Measurements from ENCODE around the gene DPYSL5. TPM values are rescaled to one million over a fixed set of nuclear protein-coding genes. Genes with fewer than 3 reads are reported as not detected.

The DPYSL5 gene
- total and polyA plus RNA-seq, 10 of the 15 experiments (the other 5 are each of a cell fraction or from before 2014, with no cell fraction given) = not detected

DNA sequence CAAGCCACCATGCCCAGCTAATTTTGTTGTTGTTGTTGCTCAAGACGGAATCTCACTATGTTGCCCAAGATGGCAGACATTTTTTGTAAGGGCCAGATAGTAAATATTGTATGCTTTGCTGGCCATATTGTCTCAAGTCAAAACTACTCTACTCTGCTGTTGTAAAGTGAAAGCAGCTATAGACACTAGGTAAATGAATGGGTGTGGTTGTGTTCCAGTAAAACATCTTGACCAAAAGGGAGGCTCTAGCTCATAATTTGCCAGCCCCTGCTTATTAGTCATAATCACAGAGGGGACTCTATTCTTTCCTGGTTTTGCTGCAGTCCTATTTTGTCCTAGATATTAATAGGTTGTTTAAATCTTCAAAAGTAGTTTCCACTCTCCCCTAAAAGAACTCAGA, 147.1 kb downstream of the DPYSL5 start:
- Histone ChIP-seq H3K4me2 (ENCODE audit: control insufficient read depth, insufficient read depth) (no peak overlapping the region), H3K36me3 (ENCODE audit: control insufficient read depth in 2 of 2, insufficient read depth in 2 of 2, low read length in 1 of 2) (no peaks in the 10 kb centered on the region), H4K20me1 (ENCODE audit: control insufficient read depth, insufficient read depth) (no peaks in the 10 kb centered on the region), H2AFZ (ENCODE audit: control insufficient read depth, low read depth, low read length) (no peak overlapping the region), H3K27me3 (replicated peaks in 1 of 2; ENCODE audit: control insufficient read depth in 2 of 2, insufficient read depth in 2 of 2, low read length in 1 of 2) (no peaks in the 10 kb centered on the region; a peak in 2 of 4 replicates), H3K4me1 (ENCODE audit: control insufficient read depth, insufficient read depth, low read length) (no peaks in the 10 kb centered on the region), H3K4me3 (no peak overlapping the region), H3K9me3 (replicated peaks; ENCODE audit: control insufficient read depth, insufficient read depth, low read length) (no peaks in the 10 kb centered on the region), H3K79me2 (ENCODE audit: control insufficient read depth, insufficient read depth, low read length) (no peaks in the 10 kb centered on the region), H3K27ac (ENCODE audit: control insufficient read depth, insufficient read depth) (no peak overlapping the region), H3K9ac (ENCODE audit: control insufficient read depth, insufficient read depth, low read length) (no peak overlapping the region)
- RAD21 ChIA-PET (ENCODE audit: unreplicated experiment) = interaction anchor here (1.0 kb wide), 1 partner anchor 18 kb away, joined by 3 read pairs; no protein-coding TSS in a partner anchor
- no peak for ATAC-seq
- intact Hi-C loops (cut with micrococcal nuclease; ENCODE audit: unreplicated experiment) = no loop called here
- no peak for FAIRE-seq
- SMC1A ChIA-PET (ENCODE audit: uncharacterized antibody, unreplicated experiment) = interaction anchor here (1.0 to 1.6 kb wide), 3 partner anchors 20 to 33 kb away, joined by 3 to 4 read pairs (median 3); no protein-coding TSS in a partner anchor
- in situ Hi-C loops (cut with MboI) = no loop called here
- TF ChIP-seq, protein P1, sequence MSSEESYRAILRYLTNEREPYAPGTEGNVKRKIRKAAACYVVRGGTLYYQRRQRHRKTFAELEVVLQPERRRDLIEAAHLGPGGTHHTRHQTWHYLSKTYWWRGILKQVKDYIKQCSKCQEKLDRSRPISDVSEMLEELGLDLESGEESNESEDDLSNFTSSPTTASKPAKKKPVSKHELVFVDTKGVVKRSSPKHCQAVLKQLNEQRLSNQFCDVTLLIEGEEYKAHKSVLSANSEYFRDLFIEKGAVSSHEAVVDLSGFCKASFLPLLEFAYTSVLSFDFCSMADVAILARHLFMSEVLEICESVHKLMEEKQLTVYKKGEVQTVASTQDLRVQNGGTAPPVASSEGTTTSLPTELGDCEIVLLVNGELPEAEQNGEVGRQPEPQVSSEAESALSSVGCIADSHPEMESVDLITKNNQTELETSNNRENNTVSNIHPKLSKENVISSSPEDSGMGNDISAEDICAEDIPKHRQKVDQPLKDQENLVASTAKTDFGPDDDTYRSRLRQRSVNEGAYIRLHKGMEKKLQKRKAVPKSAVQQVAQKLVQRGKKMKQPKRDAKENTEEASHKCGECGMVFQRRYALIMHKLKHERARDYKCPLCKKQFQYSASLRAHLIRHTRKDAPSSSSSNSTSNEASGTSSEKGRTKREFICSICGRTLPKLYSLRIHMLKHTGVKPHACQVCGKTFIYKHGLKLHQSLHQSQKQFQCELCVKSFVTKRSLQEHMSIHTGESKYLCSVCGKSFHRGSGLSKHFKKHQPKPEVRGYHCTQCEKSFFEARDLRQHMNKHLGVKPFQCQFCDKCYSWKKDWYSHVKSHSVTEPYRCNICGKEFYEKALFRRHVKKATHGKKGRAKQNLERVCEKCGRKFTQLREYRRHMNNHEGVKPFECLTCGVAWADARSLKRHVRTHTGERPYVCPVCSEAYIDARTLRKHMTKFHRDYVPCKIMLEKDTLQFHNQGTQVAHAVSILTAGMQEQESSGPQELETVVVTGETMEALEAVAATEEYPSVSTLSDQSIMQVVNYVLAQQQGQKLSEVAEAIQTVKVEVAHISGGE (CRISPR knock-in tag; IDR thresholded peaks at IDR 0.05) = no peak
- TF ChIP-seq MYB (IDR thresholded peaks at IDR 0.05; ENCODE audit: borderline replicate concordance, low read depth, low read length) = no peak
- no peak for DNase-seq (ENCODE audit: low read depth, low spot score)
- CTCF ChIA-PET = interaction anchor here (1.5 kb wide), 1 partner anchor 22 kb away, joined by 4 read pairs; no protein-coding TSS in a partner anchor
- BruUV-seq (replicated peaks) = no TSS peak
- POLR2A ChIA-PET = interaction anchor here (0.7 kb wide), 1 partner anchor 112 kb away, joined by 3 read pairs; no protein-coding TSS in a partner anchor
- WGBS (ENCODE audit: insufficient coverage, insufficient replicate concordance, low lambda C conversion rate, missing lambda C conversion rate) = 0% methylated on average over 1 of the region's 1 CpG

DNA sequence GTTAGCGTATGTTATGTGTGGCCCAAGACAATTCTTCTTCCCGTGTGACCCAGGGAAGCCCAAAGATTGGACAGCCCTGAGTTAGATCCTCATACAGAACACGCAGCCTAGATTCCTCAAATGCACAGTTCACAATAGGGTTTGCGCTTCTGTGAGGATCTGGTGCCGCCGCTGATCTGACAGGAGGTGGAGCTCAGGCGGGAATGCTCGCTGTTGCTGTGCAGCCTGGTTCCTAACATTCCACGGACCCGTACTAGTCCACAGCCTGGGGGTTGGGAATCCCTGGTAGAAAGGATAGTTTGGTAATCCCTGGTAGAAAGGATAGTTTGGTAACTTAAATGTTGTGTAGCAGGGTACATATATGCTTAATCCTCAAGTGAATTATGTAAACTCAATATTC, 149.5 kb downstream of the DPYSL5 start:
- in situ Hi-C loops (cut with MboI) = no loop called here
- intact Hi-C loops (cut with micrococcal nuclease; ENCODE audit: unreplicated experiment) = no loop called here
- Histone ChIP-seq H4K20me1 (ENCODE audit: control insufficient read depth, insufficient read depth) (no peaks in the 10 kb centered on the region), H3K27ac (ENCODE audit: control insufficient read depth, insufficient read depth) (no peak overlapping the region), H2AFZ (ENCODE audit: control insufficient read depth, low read depth, low read length) (no peak overlapping the region), H3K9me3 (replicated peaks; ENCODE audit: control insufficient read depth, insufficient read depth, low read length) (no peaks in the 10 kb centered on the region), H3K9ac (ENCODE audit: control insufficient read depth, insufficient read depth, low read length) (no peak overlapping the region), H3K27me3 (replicated peaks in 1 of 2; ENCODE audit: control insufficient read depth in 2 of 2, insufficient read depth in 2 of 2, low read length in 1 of 2) (no peaks in the 10 kb centered on the region; a peak in 2 of 4 replicates), H3K4me1 (ENCODE audit: control insufficient read depth, insufficient read depth, low read length) (no peaks in the 10 kb centered on the region), H3K79me2 (ENCODE audit: control insufficient read depth, insufficient read depth, low read length) (no peaks in the 10 kb centered on the region), H3K4me2 (ENCODE audit: control insufficient read depth, insufficient read depth) (no peak overlapping the region), H3K4me3 (no peak overlapping the region), H3K36me3 (ENCODE audit: control insufficient read depth in 2 of 2, insufficient read depth in 2 of 2, low read length in 1 of 2) (no peaks in the 10 kb centered on the region)
- CTCF ChIA-PET = interaction anchor here (0.8 kb wide), 1 partner anchor 19 kb away, joined by 5 read pairs; no protein-coding TSS in a partner anchor
- POLR2A ChIA-PET = interaction anchor here (0.5 kb wide), 1 partner anchor 19 kb away, joined by 3 read pairs; no protein-coding TSS in a partner anchor
- no peak for ATAC-seq
- BruUV-seq (replicated peaks) = no TSS peak
- DNase-seq (ENCODE audit: low read depth, low spot score) = no peak
- RAD21 ChIA-PET (ENCODE audit: unreplicated experiment) = no interaction called here
- SMC1A ChIA-PET (ENCODE audit: uncharacterized antibody, unreplicated experiment) = no interaction called here
- FAIRE-seq = no peak
- 62% methylated on average over 10 of the region's 10 CpGs for WGBS (ENCODE audit: insufficient coverage, insufficient replicate concordance, low lambda C conversion rate, missing lambda C conversion rate)
- TF ChIP-seq NBN (IDR thresholded peaks at IDR 0.05) (no peak), DPF2 (IDR thresholded peaks at IDR 0.05) (no peak), EED (IDR thresholded peaks at IDR 0.05; ENCODE audit: low read depth) (no peak), RAD51 (IDR thresholded peaks at IDR 0.05) (no peak), LARP7 (IDR thresholded peaks at IDR 0.05) (no peak), ZNF622 (IDR thresholded peaks at IDR 0.05) (no peak), PML (IDR thresholded peaks at IDR 0.05; ENCODE audit: low read length) (no peak)
- TF ChIP-seq, protein P2, sequence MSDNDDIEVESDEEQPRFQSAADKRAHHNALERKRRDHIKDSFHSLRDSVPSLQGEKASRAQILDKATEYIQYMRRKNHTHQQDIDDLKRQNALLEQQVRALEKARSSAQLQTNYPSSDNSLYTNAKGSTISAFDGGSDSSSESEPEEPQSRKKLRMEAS (IDR thresholded peaks at IDR 0.05; ENCODE audit: low read depth, low read length) = no peak
- TF ChIP-seq, protein P3, sequence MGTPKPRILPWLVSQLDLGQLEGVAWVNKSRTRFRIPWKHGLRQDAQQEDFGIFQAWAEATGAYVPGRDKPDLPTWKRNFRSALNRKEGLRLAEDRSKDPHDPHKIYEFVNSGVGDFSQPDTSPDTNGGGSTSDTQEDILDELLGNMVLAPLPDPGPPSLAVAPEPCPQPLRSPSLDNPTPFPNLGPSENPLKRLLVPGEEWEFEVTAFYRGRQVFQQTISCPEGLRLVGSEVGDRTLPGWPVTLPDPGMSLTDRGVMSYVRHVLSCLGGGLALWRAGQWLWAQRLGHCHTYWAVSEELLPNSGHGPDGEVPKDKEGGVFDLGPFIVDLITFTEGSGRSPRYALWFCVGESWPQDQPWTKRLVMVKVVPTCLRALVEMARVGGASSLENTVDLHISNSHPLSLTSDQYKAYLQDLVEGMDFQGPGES (IDR thresholded peaks at IDR 0.05) = no peak
- TF ChIP-seq, protein P4, sequence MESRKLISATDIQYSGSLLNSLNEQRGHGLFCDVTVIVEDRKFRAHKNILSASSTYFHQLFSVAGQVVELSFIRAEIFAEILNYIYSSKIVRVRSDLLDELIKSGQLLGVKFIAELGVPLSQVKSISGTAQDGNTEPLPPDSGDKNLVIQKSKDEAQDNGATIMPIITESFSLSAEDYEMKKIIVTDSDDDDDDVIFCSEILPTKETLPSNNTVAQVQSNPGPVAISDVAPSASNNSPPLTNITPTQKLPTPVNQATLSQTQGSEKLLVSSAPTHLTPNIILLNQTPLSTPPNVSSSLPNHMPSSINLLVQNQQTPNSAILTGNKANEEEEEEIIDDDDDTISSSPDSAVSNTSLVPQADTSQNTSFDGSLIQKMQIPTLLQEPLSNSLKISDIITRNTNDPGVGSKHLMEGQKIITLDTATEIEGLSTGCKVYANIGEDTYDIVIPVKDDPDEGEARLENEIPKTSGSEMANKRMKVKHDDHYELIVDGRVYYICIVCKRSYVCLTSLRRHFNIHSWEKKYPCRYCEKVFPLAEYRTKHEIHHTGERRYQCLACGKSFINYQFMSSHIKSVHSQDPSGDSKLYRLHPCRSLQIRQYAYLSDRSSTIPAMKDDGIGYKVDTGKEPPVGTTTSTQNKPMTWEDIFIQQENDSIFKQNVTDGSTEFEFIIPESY (IDR thresholded peaks at IDR 0.05) = no peak

Measured in GM12878 (cell line).